NCI-H1105 (cell line): ENCODE measurements around the gene RAB30.
A peak's percentile ranks its signal among the peaks of the same experiment; 100 is the strongest.

Source experiments
- DNase-seq: peaks from one replicate; lab custom pipeline; 2025; lab: John Stamatoyannopoulos, UW

Gene RAB30

DNA sequence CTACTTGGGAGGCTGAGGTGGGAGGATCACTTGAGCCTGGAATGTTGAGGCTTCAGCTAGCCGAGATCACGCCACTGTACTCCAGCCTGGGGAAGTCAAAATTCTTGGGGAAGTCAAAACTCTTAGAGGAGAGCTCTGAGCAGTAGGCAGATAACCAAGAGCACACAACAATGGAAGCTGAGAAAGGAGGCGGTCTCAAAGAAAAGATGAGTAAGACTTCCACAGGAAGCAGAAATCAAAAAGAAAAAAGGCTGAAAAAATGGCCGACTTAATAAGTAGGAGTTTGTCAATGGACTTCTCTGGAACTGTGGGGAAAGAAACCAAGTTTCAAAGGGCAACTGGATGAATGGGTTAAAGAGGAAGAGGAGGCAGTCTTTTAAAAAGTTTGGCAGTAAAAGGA lies 32.1 kb downstream of the RAB30 start:
- DNase-seq, result no peak

DNA sequence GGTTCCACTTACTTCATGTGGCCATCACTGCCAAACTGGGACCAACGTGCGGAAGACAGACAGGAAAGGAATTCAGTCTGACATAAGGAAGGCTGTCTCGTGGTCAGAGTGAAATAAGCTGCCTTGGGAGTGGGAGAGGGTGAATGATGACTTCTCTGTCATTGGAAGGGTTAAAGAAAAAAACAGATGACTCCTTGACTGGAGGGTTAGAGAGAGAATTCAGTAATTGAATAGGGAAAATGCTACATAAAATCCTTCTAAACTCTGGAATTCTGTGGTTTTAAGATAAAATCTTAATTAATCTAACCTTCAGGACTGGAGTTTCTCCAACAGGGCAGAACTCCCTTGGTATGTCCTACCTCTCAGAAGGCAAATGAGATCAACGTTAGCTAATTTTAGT lies 33.8 kb downstream of the RAB30 start:
- no peak for DNase-seq

DNA sequence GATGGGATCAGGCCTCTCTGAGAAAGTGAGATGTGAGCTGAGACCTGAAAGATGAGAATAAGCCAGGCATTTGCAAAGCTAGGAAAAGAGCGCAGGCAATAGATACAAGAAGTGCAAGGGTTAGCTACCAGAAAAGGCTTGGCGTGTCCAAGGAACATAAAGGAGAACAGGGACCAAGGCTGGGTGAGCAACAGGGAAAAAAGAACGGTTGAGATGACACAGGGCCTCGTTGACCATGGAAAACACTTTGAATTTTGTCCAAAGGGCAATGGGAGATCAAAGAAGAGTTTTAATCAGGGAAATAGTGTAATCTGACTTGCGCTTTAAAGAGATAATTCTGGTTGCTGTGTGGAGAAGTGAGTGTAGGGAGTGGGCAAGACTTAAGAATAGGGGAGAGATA lies 35.0 kb downstream of the RAB30 start:
- DNase-seq, result no peak

DNA sequence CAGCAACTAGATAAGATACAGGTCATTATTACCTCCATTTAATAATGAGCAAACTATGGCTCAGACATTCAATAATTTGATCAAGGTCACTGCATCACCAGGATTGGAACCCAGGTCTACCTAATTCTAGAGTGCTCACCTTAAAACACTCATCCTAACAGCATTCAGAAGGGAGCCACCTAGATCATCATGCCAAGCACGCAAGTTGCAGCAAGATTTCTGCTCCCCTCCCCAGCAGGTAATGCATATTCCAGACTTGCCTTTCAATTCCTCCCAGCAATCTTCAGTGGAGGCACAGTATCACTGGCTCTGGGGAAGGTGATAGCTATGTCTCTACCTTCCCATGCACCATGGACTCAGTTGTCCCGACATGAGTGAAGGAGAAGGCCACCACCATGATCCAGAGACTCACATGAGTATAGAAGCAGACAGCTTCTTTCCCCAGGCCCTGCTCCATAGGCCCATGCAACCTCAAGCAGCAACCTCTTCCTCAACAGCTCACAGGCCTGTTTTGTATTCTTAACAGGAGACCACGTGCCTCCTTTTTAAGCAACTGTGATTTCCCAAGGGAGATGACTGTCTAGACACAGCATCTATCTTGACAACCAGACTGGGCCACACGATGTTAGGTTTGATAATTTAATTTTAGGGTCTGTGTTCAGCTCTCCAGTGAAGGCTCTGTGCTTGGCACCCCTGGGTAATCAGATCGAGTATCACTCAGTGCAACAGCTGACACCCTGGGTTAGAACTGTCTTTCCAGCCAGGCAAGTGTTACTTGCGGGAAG lies 36.4 kb downstream of the RAB30 start:
- no peak for DNase-seq

DNA sequence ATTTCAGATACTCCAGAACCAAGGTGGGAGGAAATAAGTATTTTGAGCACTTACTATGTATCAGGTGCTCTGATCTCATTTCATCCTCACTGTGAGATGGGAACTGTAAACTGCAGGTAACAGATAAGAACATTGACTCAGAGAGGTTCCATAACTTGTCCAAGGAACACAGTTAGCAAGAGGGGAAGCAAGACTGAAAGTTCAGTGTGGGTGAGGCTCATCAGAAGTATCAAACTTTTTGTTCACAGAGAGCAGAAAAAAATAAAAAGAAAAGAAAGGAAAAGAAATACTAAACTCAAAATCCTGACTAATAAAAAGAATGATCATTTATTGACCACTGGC lies 37.1 kb downstream of the RAB30 start:
- no peak for DNase-seq

DNA sequence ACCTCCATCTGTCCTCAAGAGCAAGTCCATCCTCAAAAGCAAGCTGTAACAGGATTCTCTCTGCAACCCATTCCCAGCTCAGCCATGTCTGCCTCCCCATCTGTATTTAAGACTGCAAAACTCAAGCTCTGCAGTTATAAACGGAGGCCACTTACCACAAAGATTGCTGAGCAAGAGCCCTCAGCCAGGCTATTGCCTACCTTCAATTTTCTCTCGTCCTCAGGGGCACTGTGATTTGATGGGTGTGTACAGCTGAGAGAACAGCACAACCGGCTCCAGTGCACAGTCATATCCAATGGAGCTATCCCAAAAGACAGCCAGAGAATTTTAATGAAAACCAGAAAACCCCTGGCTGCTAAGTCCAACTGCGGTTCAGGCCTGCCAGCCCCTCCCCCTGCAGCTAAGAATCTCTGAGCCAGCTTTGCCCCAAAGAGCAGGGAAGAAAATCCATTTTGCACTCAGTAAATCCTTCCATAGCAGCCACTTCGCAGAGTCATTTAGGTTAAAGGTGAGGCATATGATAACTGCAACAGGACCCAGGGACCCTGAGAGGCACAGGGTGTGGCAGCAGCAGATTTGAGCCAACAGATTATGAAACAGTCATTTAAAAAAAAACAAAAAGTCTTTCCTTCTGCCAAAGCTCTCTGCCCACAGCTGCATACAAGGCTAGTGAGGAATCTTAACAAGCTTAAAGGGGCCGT lies 37.6 kb downstream of the RAB30 start:
- DNase-seq, result peak; percentile 44

DNA sequence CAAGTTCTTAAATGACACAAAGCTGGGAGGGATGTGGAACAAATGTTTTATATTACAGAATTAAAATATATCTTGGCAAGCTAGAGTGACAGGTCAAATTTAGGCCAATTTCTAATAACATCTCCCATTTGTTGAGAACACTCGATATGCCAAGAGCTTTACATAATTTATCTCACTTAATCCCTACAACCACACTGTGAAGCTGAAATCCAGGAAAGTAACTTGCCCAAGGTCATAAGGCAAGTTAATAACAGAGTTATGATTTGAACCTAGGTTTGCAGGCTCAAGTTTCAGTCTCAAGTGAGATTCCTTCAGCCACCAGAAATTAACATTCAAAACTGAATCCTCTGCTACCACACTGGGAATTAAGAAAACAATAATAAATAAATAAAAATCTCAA lies 38.3 kb downstream of the RAB30 start:
- no peak for DNase-seq

DNA sequence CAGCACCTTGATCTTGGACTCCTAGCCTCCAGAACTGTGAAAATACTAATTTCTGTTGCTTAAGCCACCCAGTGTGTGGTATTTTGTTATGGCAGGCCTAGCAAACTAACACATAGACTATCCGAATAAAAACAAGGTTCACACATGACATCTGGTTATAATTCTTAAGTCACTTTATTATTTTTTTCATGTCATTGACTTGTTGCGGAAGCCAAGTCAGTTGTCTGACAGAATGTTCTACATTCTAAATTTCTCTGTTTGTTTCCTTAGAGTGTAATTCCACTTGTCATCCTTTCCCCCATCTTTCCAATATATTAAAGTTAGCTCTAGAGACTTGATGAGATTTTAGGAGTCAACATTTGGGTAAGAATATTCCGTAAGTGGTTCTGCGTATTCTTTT lies 40.6 kb downstream of the RAB30 start:
- DNase-seq, result no peak

DNA sequence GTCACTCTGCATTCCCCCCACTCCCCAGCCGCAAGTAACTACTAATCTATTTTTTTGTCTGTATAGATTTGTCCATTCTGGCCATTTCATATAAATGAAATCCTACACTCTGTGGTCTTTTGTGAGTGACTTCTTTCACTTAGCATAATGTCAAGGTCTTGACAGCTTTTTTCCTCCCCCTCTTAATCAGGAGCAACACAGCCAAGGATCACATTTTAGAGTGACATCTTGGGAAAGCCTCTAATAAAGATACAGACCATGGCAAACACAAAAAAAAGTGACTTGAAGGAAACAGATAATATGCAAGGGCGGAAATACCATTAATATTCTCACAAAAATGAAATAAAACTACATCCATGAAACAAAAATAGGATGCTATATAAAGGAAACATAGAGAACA lies 43.9 kb downstream of the RAB30 start:
- DNase-seq, result no peak

DNA sequence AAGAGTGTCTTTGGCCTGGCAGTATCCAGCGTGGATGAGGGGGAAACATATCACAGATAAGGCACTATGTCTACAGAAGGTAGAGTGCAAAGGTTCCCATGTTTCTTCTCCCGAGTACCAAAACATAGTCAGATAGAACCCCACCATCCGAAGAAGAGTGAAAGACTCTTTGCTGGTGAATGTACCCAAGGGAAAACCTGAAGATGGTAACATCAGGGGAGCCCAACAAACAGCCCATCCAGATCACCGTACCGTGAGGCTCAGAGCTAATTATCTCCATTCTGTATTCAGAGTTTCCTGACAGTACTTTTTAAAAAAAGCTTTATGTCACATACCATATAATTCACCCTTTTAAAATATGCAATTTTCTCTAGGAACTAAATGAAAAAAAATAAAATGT lies 44.4 kb downstream of the RAB30 start:
- no peak for DNase-seq

DNA sequence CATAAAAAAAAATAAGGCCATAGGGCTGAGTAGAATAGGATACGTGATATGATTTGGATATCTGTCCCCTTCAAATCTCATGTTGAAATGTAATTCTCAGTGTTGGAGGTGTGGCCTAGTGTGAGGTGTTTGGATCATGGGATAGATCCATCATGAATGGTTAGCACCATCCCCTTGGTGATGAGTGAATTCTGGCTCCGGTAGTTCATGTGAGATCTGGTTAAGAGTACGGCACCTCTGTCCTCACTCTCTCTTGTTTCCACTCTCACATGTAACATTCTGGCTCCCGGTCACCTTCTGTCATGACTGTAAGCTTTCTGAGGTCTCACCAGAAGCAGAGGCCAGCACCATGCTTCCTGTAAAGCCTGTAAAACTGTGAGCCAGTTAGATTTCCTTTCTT lies 45.5 kb downstream of the RAB30 start:
- DNase-seq, result no peak

DNA sequence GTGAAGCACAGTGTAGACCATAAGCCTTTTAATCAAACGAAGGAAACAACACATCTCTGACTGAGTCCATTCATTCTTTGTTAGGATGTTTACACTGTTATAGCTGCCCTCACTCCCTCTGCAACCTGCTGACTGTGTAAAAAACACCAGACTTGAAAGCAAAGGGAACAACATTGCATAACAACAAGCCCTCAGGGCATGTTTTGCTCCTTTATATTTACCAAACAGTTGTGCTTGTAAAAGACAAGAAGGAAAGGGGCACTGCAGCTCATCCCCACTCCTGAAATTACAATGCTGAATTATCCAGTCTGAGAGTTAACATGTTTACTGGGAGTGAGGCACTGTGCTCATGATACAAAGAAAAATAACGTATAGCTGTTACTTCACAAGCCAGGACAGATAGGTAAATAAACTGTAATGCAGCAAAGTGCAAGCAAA lies 46.4 kb downstream of the RAB30 start:
- DNase-seq, result peak; percentile 44

DNA sequence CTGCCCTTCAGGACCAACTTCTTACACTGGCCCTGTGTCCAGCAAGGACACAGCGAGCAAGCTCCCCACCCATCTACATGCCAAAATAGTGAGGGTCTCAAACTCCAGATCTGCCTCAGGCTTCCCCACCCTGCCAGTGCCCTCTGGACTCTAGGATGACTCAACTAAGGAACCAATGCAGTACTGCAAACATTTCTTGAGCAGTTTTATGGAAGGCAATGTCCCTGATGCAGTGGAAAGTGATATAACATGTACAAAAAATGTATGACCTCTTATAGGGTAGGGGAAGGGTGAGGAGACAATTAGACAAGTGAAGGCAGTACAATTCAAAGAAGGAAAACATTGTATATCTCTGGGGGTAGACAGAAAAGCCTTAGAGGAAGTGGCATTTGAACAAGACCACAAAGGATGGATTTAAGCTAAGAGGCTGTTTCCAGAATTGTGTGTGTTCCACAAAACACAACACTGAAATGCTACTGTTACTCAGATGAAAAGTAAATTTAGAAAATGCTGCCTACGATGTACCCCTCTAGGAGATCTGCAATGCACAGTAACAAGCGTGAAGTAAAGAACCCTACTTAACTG lies 47.3 kb downstream of the RAB30 start:
- DNase-seq, result no peak

DNA sequence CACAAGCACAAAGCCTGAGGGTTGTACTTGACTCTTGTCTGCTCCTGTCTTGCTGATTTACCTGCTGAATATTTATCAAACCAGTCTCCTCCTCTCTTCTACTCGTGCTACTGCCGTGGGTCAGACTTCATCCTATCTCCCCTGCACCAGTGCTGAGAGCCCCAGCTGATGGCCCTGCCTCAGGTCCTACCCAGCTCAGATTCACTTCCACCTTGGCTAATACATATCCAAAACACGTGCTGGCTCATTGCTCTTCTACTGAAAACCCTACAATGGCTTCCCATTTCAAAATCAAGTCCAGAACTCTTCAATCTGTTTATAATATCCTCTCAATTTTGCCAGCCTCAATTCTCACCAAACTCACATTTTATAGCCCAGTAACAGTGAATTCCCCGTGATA lies 48.3 kb downstream of the RAB30 start:
- DNase-seq, result no peak

DNA sequence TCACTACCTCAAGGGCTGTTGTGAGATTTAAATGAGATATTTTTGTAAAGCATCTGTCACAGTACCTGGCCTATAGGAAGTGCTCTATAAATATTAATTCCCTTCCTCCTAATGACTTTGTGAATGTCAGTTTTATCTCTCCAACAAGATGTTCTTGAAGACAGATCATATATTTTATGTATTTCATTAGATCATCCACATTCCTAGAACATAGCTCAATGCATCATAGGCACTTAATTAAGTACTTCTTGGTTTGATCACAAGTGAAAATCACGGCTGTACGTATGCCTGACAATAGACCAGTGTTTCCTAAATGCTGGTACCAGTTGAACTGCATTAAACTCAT lies 49.9 kb downstream of the RAB30 start:
- no peak for DNase-seq

DNA sequence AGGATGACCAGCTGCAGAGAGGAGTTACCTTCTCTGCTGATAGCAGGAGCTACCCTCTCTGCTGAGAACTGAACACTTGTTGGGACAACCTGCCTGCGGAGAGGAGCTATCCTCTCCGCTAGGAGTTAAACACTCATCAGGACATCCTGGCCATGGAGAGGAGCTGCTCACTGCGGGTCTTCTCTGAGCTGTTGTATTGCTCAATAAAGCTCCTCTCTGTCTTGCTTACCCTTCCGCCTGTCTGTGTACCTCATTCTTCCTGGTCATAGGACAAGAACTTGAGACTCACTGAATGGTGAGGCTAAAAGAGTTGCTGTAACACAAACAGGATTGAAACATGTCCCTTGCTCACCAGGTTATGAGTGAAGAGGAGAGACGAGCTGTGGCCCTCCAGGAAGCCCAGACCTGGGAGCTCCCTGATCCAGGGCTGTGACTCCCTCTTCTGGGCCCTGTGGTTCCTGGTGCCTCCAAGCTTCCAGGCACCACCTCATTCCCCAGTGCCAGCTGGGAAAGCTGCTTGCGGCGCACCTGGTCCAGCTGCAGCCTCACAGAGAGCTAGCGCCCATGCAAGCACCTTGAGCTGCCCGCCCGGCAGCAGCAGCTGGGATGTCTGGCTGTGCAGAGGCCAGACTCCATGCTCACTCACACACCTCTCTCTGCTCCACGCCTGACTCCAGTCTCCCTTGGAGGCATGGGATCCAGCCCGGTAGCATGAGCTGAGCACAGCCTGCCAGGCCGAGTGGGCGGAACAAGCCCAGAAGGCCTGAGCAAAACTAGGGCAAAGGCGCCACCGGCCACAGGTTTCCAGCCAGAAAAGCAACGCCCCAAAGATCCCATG lies 50.5 kb downstream of the RAB30 start:
- DNase-seq, result no peak

DNA sequence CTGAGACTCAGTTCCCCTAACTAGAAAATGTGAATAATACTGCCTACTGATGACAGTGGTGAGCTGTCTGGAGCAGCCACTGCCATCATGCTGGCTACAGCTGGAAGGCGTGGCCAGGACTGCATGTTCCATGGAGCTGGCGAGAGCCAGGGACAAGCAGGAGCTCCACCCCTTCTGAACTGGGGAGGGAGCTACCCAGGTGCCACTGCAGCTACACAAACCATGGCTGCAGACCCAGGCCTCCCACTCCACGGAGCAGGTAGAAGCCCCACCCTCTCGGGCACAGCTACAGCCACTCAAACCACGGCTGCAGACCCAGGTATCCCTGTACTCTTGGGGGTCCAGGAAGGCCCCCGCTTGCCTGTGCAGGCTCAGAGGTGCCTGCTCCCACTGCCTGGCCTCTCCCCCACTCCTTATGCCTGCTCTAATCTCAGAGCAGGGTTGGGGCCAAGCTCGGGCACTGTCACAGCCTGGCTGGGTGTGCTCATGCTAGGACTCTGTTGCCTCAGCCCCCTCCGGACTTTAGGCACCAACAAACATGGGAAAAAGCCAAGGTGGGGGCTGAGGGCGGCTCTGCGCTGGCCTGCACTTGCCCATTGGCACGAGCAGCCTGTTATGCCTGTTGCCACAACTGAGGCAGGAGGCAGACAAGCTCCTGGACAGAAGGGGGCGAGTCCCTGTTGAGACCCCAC lies 51.7 kb downstream of the RAB30 start:
- no peak for DNase-seq

DNA sequence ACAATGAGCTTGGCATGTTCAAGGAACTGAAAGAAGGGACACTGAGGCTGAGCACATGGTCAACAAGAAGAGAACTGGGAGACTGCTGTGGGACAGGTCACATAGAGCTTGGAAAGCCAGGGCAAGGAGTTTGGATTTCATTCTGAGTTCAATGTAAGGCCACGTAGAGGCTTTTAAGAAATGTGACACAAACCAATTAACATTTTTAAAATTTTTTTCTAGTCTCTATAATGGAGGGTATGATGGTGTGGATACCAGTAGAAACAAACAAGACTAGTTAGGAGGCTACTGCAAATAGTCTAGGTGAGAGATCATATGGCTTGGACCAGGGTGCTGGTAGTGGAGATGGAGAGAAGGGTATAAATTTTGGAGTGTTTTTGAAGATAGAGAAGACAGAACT lies 56.7 kb downstream of the RAB30 start:
- DNase-seq, result no peak

DNA sequence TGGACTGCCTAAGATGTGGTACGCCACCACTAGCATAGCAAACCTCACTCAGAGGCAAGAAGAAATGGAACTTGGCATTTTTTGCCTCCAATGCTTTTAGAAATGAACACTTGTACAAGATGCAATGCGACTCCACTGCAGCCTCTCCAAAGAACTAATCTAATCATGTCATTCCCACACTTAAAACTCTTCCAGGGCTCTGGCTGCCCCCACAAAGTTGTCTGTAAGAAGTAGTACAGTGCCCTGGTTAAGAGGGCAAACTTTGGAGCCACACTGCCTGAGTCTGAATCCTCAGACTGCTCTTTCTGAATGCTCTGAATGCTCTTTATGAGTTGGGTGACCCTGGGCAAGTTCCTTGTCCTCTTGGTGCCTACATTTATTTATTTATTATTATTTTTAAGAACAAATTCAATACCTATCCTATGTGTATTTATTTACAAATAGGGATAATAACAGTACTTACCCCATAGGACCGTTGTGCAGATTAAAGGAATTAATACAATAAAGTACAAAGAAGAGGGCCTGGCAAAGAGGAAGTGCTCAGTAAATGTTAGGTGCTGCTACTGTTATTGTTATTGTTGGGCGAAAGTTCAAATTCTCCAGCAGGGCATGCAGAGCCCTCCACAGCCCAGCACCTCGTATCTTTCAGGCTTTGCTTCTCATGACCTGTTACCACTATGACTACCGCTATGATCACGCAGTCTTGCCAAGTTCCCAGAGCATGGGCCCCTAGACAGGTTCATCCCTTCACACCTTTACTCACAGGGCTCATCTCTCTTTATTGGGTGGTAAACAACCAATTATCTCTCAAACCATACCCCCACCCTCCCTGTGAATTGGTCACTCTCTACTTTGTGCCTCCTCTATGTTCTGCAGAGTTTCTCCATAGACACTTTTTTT lies 59.3 kb downstream of the RAB30 start:
- no peak for DNase-seq

DNA sequence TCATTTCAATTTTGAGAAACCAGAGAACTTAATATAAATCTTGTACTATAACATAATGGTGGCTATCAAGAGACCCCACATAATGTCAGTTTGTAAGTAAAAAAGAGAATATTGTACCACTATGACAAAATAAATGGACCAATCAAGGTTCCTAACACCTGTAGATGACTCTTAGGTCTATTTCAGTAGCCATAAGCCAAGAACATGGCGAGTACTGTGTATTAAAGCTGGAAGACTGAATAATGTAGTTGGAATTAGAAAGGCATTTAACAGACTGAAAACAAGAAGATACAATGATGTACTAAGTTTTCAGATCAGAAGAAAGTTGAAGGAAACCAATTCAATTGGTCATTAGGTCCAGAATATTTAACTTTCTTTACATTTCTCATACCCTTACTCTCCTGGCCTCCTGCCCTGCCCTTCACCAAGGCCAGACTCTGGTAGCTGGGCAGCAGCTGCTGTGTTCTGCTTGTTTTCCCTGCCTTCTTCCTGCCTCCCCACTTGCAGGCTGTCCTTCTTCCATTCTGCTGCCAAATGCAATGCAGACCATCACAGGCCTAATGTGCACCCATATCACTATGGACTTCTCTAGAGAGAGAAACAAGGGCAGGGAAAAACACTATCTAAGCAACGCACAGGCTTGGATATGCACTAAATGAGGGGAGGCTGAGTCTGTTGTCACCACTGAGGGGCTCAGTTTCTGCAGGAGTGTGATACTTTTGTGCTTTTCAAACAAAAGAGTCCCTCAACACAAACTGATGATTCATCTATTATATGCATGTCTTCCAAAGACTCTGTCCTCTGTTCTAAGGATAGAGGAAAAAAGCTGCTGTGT lies 60.1 kb downstream of the RAB30 start:
- DNase-seq, result no peak
